ENCODE data around the gene DDX54.
A peak's percentile ranks its signal among the peaks of the same experiment; 100 is the strongest.

Gene DDX54, protein sequence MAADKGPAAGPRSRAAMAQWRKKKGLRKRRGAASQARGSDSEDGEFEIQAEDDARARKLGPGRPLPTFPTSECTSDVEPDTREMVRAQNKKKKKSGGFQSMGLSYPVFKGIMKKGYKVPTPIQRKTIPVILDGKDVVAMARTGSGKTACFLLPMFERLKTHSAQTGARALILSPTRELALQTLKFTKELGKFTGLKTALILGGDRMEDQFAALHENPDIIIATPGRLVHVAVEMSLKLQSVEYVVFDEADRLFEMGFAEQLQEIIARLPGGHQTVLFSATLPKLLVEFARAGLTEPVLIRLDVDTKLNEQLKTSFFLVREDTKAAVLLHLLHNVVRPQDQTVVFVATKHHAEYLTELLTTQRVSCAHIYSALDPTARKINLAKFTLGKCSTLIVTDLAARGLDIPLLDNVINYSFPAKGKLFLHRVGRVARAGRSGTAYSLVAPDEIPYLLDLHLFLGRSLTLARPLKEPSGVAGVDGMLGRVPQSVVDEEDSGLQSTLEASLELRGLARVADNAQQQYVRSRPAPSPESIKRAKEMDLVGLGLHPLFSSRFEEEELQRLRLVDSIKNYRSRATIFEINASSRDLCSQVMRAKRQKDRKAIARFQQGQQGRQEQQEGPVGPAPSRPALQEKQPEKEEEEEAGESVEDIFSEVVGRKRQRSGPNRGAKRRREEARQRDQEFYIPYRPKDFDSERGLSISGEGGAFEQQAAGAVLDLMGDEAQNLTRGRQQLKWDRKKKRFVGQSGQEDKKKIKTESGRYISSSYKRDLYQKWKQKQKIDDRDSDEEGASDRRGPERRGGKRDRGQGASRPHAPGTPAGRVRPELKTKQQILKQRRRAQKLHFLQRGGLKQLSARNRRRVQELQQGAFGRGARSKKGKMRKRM

DNA sequence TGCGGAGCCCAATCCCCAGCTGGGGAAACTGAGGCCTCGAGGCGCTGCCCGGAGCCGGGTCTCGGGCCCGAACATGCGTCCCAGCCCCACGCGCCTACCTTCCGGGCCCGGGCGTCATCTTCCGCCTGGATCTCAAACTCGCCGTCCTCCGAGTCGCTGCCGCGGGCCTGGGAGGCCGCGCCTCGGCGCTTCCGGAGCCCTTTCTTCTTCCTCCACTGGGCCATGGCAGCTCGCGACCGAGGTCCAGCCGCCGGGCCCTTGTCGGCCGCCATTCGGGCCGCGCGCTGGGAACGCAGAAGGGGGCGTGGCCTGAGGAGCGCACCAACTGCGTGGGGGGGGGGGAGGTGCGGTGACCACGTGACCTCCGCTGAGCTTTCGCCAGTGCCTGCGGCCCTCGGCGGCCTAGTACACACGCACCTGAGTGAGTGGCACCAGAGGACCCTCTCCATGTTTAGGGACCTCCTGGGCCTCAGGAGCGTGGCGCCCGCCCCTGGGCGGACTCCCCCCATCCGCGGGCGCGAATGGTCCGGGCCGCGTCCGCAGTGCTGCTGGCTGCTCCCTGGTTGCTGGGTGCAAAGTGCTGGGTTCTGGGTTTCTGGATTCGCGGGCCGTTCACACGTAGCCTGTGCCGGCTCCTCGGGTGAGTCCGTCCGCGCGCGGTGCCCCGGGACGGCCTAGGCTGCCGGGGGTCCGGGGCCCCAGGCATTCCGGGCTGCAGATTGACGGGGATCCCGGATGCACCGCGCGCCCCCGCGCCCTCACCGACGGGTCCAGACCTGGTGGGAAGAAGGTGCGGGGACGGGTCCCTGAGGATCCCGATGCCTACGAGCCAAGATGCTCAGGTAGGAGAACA lies at the start of gene DDX54, which contains the start of gene RITA1:
Gene DDX54, minus strand, starts transcription at position 299 of the 853 bp plus-strand sequence. Its CDS starts 27 bp downstream, at position 272.
Gene RITA1, plus strand, starts transcription at position 542 of the 853 bp plus-strand sequence. CDS start 1,026 bp downstream, outside the sequence.
- peak; percentile 85 for DNase-seq (ENCODE audit: low spot score)

GRCh38 chr12:113234483-113234882 lies 49.2 kb upstream of the DDX54 start:
- no peak for DNase-seq (ENCODE audit: low spot score)

DNA sequence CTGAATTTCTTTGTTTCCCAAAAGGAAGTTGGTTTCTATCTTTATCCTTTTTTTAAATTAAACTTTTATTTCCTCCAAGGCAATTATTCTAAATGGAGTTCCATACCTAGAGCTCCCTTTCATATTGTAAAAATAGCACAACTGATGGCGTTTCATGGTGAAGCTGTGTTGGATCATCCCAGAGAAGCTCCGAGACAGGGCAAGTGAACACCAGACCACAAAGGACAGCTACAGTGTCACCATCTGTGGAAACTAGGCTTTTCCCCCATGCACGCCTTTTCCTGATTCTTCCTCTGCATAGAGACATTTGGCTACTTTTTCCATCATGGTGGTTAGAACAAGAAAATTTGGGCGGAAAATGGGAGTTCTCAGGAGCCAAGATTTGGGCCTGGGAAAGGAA lies 48.7 kb upstream of the DDX54 start:
- DNase-seq (ENCODE audit: low spot score) = no peak

- peak; percentile 75 for DNase-seq (ENCODE audit: low spot score)
These were observed 47.7 kb upstream of the DDX54 start for GRCh38 chr12:113232840-113233585.

DNA sequence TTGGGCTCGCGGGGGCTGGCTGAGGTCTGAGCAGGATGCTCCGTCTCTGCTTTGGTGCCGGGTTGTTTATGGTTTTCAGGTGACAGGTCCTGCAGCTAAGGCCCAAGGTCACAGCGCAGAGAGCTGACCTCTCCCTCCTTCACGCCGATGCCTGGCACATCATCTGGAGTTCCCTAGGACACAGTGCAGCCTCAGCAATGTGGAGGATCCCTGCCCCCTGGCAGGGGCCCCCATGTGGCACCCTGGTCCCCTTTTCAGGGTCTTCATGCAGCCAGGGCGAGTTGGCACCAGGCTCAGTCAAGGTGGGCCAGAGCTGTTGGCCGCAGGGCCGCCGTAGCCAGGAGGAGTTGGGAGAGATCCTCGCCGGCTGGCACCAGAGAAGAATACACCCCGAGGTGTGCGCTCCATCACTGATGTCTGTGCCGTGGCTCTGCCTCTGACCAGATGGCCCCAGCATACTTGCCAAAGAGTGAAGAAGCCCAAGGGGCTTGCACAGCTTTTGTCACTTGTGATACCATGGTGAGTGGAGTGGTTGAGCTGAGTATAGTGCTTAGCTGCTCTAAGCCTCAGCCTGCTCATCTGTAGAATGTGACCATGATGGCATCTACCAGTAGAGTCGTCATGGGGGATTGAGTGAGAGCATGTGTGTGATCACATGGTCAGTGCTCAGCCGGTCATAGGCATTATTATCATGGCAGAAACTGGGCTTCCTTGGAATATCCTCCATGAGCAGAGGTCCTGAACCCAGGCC lies 47.0 kb upstream of the DDX54 start:
- DNase-seq (ENCODE audit: low spot score) = no peak

DNA sequence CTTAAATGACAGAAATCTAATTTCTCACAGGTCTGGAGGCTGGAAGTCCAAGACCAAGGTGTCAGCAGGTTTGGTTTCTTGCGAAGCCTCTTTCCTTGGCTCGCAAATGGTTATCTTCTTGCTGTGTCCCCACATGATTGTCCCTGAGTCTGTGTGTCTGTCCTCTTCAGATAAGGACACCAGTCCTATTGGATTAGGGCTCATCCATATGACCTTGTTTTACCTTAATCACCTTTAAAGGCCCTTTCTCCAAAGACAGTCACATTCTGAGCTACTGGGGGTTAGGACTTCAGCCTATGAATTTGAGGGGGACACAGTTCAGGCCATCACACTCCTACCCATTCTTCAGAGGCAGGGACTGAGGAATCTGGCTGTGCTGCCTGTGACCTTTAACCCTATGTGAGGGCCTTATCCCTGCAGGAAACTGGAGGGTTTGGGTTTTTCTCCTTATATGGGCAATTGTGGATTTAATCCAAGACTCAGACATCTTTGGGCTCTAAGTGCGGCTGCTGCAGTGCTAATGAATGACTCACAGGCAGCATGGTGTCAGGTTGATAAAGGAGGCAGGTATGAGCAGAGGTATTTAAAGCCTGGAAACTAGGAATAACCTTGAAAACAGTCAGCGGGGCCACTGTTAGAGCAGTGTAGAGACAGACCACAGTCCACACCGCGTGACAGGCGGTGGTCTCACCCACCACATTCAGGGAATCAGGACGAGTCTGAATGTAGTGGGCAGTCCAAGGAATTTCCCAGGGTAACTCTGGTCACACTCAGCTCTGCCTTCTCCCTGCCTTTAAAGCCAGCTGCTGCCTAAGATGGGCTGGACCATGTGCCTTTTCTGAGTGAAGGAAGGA lies 46.2 kb upstream of the DDX54 start:
- no peak for DNase-seq (ENCODE audit: low spot score)

DNA sequence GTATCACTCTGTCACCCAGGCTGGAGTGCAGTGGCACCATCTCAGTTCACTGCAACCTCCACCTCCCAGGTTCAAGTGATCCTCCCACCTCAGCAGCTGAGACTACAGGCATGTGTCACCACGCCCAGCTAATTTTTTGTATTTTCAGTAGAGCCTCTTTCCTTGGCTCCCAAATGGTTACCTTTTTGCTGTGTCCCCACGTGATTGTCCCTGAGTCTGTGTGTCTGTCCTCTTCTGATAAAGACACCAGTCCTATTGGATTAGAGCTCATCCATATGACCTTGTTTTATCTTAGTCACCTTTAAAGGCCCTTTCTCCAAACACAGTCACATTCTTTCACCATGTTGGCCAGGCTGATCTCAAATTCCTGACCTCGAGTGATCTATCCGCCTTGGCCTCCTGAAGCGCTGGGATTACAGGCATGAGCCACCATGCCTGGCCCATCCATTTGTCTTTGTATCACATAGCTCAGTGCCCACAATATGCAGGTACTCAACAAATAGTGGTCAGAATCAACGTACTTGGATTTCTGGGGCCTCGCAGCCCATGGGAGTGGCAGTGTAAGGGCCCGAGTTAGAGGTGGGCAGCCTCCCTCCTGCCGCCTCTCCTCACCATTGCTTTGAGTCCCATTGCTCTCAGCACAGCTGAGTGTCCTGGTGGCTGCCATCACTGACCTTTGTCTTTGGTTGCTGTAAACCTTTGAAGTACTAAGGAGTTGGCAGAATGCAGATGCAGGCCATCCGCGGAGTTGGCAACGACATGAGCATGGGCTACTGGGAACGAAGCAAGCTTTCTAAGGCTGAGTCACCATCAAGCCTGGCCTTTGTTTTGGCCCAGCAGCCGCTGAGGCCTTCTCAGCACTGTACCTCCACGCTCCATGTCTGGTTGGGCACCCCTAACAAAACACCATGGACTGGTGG lies 45.3 kb upstream of the DDX54 start:
- DNase-seq (ENCODE audit: low spot score) = no peak

- DNase-seq (ENCODE audit: low spot score) = peak; percentile 30
These were observed 43.2 kb upstream of the DDX54 start for GRCh38 chr12:113228394-113229028.

DNA sequence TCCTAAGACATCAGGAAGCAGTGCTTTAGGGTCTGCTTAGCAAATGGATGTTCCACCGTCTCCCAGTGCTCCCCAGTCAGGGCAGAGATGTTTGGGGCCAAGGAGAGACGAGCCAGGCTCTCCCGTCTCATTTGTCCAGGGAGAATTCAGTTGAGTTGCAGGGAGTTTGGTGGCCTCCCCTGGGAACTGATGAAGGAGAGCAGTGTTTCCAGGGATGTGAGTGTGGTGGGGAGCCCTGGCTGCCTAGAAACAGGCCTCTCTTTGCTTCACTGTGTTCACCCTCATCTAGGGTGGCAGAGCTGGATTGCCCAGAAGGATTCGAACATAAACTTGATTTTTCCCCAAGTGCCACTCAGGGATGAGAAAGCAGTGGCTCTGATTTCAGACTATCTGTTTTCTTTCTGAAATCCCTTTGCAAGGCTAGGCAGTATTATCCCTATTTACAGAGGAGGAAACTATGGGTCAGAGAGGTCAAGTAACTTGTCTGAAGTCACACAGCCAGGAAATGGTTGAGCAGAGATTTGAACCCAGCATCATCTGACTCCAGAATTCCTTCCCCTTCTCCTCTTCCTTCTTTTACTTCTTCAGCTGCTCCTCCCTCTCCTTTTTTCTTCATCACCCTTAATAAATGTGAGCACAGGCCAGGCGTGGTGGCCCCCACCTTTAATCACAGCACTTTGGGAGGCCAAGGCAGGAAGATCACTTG lies 42.6 kb upstream of the DDX54 start:
- DNase-seq (ENCODE audit: low spot score) = no peak

GRCh38 chr12:113226696-113227568 lies 41.7 kb upstream of the DDX54 start:
- DNase-seq (ENCODE audit: low spot score) = no peak

DNA sequence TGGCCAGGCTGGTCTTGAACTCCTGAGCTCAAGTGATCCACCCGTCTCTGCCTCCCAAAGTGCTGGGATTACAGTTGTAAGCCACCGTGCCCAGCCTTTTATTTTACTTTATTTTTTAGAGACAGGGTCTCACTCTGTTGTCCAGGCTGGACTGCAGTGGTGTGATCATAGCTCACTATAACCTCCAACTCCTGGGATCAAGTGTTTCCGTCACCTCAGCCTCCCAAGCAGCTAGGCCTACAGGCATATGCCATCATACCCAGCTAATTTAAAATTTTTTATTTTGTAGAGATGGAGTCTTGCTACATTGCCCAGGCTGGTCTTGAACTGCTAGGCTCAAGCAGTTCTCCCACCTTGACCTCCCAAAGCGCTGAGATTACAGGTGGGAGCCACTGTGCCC lies 39.7 kb upstream of the DDX54 start:
- DNase-seq (ENCODE audit: low spot score) = no peak

DNA sequence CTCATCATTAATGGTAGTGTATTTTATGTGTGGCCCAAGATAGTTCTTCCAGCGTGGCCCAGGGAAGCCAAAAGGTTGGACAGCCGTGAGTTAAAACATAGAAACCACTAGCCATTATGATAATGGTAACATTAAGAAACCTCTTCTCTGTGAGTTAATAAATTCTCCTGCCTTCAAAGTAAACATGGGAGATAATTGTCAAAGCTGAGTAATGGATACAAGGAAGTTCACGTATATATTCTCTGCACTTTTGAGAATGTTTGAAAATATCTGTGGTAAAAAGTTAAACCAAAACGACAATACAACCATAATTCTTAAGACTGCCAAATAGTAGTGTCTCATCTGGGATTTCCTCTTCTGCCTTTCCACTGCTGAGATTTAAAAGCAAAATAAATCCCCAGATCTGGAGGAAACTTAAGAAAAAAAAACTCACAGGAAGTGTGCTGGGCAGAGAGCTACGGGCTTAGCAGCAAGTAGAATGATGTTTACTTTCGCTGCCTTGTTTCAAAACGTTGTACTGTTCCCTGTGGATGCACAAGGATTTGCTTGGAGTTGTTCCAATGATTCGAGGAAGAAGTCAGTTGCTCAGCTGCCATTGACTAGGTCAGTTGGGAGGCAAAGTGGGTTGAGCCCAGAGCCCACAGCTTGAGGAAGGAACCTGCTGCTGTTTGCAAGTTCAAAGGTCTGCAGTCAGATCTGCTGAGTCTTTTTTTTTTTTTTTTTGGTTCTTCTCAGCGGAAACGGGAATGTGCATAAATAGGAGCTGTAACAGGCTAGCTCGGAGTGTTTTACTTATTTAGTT lies 37.7 kb upstream of the DDX54 start:
- peak; percentile 67 for DNase-seq (ENCODE audit: low spot score)

DNA sequence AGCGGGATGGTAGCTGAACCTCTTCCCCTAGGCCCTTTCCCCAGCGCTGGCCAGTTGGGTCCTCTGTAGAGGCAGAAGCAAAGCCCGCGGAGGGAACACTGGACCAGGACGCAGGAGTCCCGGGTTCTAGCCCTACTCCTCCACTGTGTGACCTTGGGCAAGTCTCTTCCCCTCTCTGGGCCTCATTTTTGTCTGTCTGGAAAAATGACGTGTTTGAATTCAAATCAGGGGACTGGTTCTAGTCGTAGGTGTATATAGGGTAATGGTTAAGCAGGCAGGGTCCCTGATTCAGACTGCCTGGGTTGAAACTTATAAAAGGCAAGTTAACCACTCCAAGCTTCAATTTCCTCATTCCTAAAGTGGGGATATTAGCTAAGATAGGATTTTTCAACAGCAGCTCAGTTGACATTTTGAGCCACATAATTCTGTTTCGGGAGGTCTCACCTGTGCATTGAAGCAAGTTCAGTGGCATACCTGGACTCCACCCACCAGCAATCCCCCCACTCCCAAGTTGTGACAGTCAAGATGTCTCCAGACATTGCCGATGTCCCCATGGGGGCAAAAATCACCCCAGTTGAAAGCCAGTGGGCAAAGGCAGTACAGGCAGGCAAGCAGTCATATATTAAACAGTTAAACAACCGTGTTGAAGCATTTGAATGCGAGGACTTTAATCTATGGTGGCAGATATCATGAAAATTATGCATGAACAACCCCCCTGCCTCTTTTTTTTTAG lies 36.9 kb upstream of the DDX54 start:
- no peak for DNase-seq (ENCODE audit: low spot score)

- peak; percentile 96 for DNase-seq (ENCODE audit: low spot score)
These were observed 36.1 kb upstream of the DDX54 start, which contains the start of gene TPCN1 for GRCh38 chr12:113221181-113221996. Gene TPCN1 (plus strand): TSS chr12:113221464. CDS start chr12:113226853, 5,389 bp downstream.
